Mesothelial cell of epicardium (in vitro differentiated cells): ENCODE results near the gene OPN1MW. TPM values are rescaled to one million over a fixed set of nuclear protein-coding genes. Genes with fewer than 3 reads are reported as not detected.

Experiments
- total RNA-seq: library from RNA; stranded (reverse); gene quantifications from 3 replicates; pipeline ENCODE4 v1.2.1, GENCODE V29; 2021

Gene OPN1MW
- total RNA-seq, 1 donor from 2014 or later = not detected

Other genes starting within 250 kb of the OPN1MW start
- 76.8 to 82.0 TPM (median 79.3 TPM) in 3 replicates for gene NAA10, start 247.6 kb upstream of the OPN1MW start, total RNA-seq
- gene RENBP, start 238.0 kb upstream of the OPN1MW start, total RNA-seq = 7.2 to 8.5 TPM (median 7.2 TPM) in 3 replicates
- 96.3 to 99.9 TPM (median 98.5 TPM) in 3 replicates for gene HCFC1, start 210.8 kb upstream of the OPN1MW start, total RNA-seq
- gene TMEM187, start 209.8 kb upstream of the OPN1MW start, total RNA-seq = 11.5 to 15.0 TPM (median 14.2 TPM) in 3 replicates
- gene IRAK1, start 162.7 kb upstream of the OPN1MW start, total RNA-seq = 64.9 to 73.4 TPM (median 69.1 TPM) in 3 replicates
- gene MECP2, start 84.9 kb upstream of the OPN1MW start, total RNA-seq = 49.4 to 57.8 TPM (median 56.2 TPM) in 3 replicates
- not detected in 3 replicates for gene OPN1LW, start 38.4 kb upstream of the OPN1MW start, total RNA-seq
- not detected in 3 replicates for gene OPN1MW2, start 37.2 kb downstream of the OPN1MW start, total RNA-seq
- not detected in 3 replicates for gene OPN1MW3, start 75.0 kb downstream of the OPN1MW start, total RNA-seq
- gene TEX28, start 112.5 kb downstream of the OPN1MW start, total RNA-seq = not detected in 3 replicates
- gene TKTL1, start 113.2 kb downstream of the OPN1MW start, total RNA-seq = 0.20 to 0.59 TPM (median 0.38 TPM) in 3 replicates
- 1,336 to 1,412 TPM (median 1,356 TPM) in 3 replicates for gene FLNA, start 192.0 kb downstream of the OPN1MW start, total RNA-seq
- gene EMD, start 196.7 kb downstream of the OPN1MW start, total RNA-seq = 71.4 to 76.3 TPM (median 71.9 TPM) in 3 replicates
- gene RPL10, start 215.8 kb downstream of the OPN1MW start, total RNA-seq = 2,969 to 3,108 TPM (median 3,066 TPM) in 3 replicates
- gene DNASE1L1, start 226.7 kb downstream of the OPN1MW start, total RNA-seq = 18.5 to 19.4 TPM (median 18.6 TPM) in 3 replicates
- gene TAFAZZIN, start 228.9 kb downstream of the OPN1MW start, total RNA-seq = 36.7 to 40.8 TPM (median 40.3 TPM) in 3 replicates
- gene ATP6AP1, start 246.1 kb downstream of the OPN1MW start, total RNA-seq = 77.6 to 78.2 TPM (median 78.2 TPM) in 3 replicates